Renal cortical epithelial cell (primary cell): ENCODE data around the gene PACSIN3. TPM values are rescaled to one million over a fixed set of nuclear protein-coding genes. Genes with fewer than 3 reads are reported as not detected.
"Not testable (repeated sequence)": the region's sequence is repeated elsewhere in the genome, so short reads cannot be mapped to it uniquely, and the experiment has no call there.

Source experiments
- DNase-seq: peaks from one replicate; pipeline ENCODE4 v3.0.0-alpha.2; 2011; ENCODE audit warnings: low read depth
- total RNA-seq: library from RNA; depleted of rRNA; stranded (reverse); fragments of >200 nt; gene quantifications from 2 replicates; pipeline ENCODE4 v1.2.3, GENCODE V29; 2014

Gene PACSIN3
- total RNA-seq, 1 donor from 2014 or later: 29.8 TPM

GRCh38 chr11:47192111-47192510 is 5.9 kb upstream of the PACSIN3 start:
- no peak for DNase-seq

DNA sequence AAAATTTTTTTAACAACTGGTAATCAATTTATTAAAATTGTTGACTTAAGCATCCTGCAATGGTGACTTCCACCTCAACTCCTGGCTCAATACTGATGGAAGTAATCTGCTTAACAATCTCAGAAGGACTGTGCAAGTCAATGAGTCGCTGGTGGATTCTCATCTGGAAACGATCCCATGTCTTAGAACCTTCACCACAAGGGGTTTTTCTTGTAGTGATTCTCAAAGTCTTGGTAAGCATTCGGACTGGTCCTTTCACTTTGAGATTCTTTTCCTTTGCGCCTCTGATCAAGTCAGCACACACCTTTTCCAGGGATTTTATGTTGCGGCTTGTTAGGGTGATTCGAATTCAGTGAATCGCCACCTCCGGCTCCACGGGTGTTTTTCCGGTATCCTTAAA is 4.9 kb upstream of the PACSIN3 start:
- not testable (repeated sequence) for DNase-seq

GRCh38 chr11:47189100-47189834 is 3.0 kb upstream of the PACSIN3 start:
- DNase-seq: peak; percentile 88

DNA sequence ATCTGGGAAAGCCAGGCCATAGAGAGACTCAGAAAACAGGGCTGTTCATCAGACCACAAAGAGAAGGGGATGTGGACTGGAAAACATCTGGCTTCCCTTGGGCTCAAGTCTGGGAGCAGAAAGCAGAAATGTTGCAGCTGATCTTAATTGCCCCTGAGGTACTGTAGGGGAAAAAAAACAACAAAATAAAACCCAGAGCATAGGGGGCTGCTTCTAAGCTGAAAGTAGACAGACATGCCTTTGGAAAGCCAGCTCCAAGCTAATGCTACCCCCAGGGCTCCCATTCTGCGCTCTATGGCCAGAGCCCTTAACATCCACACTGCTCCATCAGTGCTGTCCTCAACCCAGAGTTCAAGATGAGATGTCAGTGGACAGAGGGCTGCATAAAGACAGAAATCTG is 2.0 kb upstream of the PACSIN3 start:
- no peak for DNase-seq

DNA sequence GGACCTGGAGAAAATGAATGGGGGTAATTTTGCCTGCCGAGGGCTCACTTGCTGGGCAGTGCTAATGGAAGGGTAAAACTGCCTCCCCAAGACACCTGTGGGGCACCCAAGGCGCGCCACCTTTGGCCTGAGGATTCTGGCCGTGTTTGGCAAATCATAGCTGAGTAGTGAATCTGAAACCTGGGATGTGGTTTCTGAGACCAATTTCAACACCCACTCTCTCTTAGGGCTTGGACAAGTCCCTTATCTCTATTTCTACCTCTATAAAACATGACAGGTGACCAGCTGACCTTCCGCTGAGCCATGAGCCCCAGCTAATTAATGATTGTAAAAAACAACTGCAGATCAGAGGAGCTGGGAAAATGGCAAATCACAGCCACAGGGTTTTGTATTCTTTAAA is 1.5 kb upstream of the PACSIN3 start:
- no peak for DNase-seq

DNA sequence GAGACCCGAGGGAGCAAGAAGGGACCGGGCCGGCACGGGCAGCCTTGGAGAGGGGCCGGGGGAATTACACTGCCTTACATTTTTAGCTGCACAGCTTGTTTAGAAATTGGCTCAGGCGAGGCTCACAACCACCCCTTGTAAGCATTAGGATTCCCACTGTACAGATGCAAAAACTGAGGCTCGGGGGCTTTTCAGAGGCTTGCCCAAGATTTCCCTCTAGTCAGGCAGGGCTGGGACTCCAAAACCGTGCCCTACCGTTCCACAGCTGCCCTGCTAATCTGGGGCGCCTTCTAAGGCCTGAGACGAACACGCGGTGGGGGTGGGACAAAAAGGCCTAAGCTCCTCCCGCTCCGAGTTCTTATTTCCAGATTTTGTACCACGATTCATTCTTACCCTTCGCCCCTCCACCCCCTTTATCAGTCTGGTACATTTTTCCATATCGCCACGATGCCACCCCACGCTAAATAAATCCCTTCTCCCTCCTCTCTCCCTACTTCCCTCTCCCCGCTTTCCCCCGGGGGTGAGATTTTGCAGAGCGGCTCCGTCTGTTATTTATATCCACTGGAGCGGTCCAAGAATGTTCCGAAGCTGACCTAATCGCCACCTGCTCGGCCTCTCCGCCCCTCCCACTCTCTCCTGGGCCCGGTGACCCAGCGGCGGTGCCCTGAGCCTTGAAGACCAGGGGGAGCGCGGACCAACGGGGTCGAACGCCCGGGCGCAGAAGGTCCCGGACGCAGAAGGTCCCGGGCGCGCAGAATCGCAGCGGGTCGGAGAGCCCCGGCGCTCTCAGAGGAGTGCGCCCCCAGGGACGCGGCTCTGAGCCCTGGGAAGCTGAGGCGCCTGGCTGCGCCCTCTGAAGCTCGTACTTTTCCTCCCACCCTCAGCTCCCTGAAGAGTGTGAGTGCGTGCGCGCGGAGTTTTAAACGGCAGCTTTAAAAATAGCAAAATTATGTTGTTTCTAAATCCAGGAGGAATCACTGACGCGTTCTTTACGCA is 764 bp upstream of the PACSIN3 start:
- no peak for DNase-seq

GRCh38 chr11:47185305-47186075 is 744 bp downstream of the PACSIN3 start:
- no peak for DNase-seq

- no peak for DNase-seq
Observed at GRCh38 chr11:47184711-47185304, 1.4 kb downstream of the PACSIN3 start.

- no peak for DNase-seq
Observed at GRCh38 chr11:47183969-47184368, 2.3 kb downstream of the PACSIN3 start.

DNA sequence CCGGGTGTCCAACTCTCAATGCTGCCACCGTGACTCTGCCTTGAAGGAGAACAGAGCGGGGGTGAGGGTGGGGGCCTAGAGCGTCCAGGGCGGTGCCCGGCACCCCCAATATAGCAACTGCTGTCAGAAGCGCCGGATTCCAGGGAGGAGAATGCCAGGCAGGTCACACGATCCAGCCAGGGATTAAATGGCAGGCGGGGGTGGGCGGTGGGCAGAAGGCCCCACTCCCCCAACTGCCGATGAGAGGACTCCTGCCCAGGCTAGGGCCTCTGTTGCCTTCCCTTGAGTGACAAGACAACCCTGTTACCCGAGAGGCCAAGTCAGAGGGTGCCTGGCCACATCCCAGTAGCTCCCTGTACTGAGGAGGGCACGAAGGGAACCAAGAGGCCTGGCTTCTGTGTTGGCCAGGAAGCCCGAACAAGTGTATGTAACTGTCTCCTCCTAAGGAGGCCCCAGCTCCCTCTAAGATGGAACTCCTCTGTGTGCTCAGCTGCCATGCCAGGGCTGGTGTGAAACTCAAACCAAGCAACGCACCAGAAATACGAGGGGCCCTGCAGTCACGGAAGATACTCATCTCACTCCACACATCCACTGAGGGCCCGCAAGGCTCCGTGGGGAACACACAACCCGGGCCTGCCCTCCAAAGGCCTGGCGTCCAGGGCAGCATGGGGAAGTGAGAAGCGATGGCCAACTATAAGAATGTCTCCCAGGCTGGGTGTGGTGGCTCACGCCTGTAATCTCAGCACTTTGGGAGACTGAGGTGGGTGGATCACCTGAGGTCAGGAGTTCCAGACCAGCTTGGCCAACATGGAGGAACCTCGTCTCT is 3.0 kb downstream of the PACSIN3 start:
- no peak for DNase-seq

GRCh38 chr11:47182380-47182779 is 3.9 kb downstream of the PACSIN3 start:
- DNase-seq: no peak

GRCh38 chr11:47181271-47181670 is 5.0 kb downstream of the PACSIN3 start:
- no peak for DNase-seq

- DNase-seq: no peak
Observed at GRCh38 chr11:47180006-47180787, 6.0 kb downstream of the PACSIN3 start.

GRCh38 chr11:47179655-47179991 is 6.6 kb downstream of the PACSIN3 start:
- DNase-seq: no peak

DNA sequence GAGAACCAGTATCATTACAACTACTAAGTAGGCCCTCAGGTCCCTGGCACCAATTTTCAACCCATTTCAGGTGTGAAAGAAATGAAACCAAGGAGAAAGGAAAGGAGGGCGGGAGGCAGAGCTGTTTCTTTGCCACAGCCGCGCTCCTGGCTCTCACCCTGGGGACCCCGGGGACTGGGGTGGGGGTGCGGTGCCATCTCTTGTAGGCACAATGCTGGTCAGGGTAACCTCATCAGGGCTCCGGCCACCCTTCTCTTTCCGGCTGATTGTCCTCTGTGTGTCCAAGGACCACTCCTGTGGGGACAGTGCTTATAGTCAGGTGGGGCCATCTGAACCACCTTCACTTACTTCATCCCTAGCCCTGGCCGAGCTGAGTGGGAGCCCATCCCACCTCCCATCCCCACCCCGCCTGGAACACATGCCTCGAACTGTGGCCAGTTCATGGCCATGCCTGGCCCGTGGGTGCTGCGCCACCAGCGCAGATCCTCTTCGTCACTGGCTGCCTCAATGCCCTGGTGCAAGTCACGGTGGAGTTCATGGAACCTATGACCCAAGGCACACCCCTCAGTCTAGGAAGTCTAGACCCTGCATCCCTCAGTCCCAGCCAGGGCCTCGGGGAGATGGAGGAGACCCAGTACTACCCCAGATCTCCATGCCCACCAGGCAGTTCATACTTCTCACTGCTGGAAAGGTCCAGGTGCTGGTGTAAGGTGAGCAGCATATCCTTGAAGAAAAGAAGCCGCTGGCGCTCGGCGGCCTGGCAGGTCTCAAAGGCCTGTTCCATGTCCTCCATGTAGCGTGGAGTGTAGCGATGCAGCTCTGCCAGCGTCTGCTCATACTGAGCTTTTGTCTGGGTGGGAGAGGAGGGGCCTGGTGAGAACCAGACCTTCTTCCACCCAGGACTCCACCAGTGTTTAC is 7.2 kb downstream of the PACSIN3 start:
- no peak for DNase-seq

DNA sequence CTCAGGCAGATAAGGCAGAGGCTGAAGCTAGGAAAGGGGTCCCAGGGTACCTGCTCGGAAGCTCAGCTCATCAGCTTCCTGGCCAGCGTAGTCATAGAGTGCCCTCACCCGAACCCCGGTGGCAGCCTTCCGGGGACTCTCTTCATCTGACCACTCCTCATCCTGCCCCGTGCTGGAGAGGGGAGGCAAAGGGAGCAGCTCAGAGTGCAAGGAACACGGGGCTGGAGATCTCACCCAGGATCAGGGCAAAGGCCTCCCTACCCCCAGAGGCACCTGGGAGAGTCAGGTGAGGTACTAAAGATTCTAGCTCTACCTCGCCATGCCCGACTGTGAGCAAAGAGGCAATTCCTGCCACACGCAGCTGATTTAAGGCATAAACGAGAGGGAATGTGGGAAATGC is 7.9 kb downstream of the PACSIN3 start:
- no peak for DNase-seq

DNA sequence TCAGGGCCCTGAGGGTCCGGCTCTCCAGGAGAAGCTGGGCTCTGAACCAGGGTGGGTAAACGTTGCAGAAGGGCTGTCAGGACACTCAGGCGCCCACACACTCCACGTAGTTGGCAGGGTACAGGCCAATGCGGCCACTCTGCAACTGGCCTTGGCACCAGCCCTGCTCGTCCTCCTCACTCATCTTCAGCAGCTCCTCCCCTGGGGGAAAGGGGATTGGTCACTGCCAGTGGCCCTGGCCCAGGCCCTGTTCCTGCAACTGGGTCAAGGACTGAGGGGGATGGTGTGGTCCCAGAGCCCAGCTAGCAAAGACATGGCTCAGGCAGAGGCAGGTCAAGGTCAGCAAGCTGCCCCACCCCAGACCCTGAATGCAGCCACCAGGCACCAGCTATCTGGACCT is 8.4 kb downstream of the PACSIN3 start:
- DNase-seq: no peak

DNA sequence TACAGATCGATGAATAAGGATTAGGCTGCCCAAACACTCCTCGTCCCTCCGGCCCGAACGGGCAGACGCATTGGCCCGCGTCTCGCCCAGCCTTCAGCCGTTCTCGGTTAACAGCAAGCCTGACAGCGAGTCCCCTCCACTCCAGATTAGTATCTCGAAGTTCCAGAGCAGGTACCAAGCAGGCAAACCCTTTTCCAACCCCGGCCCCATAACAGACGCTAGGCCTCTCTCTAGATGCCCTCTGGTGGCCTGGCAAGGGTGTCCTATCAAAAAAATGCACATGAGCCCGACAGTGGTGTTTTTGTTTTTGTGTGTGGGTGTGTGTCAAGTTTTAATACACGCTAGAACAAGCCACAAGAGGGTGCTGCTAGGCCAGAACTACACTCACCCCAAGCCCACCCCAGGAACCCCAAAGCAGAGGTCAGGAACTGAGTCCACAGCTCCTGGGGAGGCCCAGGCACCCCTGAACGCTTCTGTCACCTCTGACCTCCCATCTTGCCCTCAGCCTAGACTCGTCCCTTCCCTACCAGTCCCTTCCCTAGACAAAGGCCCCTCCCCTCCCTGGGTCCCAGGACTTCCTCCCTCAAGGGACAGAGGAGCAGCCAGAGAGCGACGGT is 8.9 kb downstream of the PACSIN3 start:
- peak; percentile 79 for DNase-seq
